Caco-2 (cell line): ENCODE results near the gene KCNG4. TPM values are rescaled to one million over a fixed set of nuclear protein-coding genes. Genes with fewer than 3 reads are reported as not detected.
A peak's percentile ranks its signal among the peaks of the same experiment; 100 is the strongest.

Experiments
- BruUV-seq: library from RNA; stranded (reverse); fragments of 400-500 nt; replicated peaks from 2 replicates; lab custom pipeline; 2021; lab: Mats Ljungman, UMichigan
- CTCF ChIA-PET: fragments of 300-600 bp; sonication (Branson Sonifier 250); formaldehyde crosslinking; loops from one replicate; lab custom pipeline; 2022; ENCODE audit warnings: antibody characterized with exemption; lab: Charles Lee
- POLR2A ChIA-PET: fragments of 300-600 bp; sonication (Branson Sonifier 250); formaldehyde crosslinking; loops from one replicate; lab custom pipeline; 2022; ENCODE audit warnings: antibody characterized with exemption; lab: Charles Lee
- DNase-seq, 2 experiments: peaks; one replicate each; pipeline versions ENCODE4 v3.0.0 to v3.0.0-alpha.2; 2020 to 2022
- H3K27me3 ChIP-seq: replicated peaks from 2 replicates; pipeline ENCODE4 v1.6.0; 2011; ENCODE audit warnings: low read length; ENCODE audit not compliant: control insufficient read depth, insufficient read depth
- H3K36me3 ChIP-seq: 2 replicates; pipeline ENCODE4 v1.5.1; 2011; ENCODE audit warnings: low read length; ENCODE audit not compliant: control insufficient read depth, insufficient read depth
- H3K4me1 ChIP-seq: fragments of 250-450 bp; sonication (Bioruptor Pico); 2 replicates; pipeline ENCODE4 v1.5.1; 2020; ENCODE audit warnings: mild to moderate bottlenecking
- H3K4me3 ChIP-seq: 2 replicates; pipeline ENCODE4 v1.5.1; 2011; ENCODE audit warnings: low read depth, mild to moderate bottlenecking, control low read depth, low read length
- H3K9me3 ChIP-seq: fragments of 250-450 bp; sonication (Bioruptor Pico); 2 replicates; pipeline ENCODE4 v1.5.1; 2020; ENCODE audit warnings: mild to moderate bottlenecking, moderate library complexity
- H3K27ac Mint-ChIP-seq: one replicate; pipeline ENCODE4 v1.8.0; 2022; ENCODE audit warnings: mixed read lengths; ENCODE audit not compliant: unreplicated experiment
- H3K27me3 Mint-ChIP-seq: one replicate; pipeline ENCODE4 v1.8.0; 2022; ENCODE audit warnings: mixed read lengths; ENCODE audit not compliant: insufficient read depth, unreplicated experiment
- H3K36me3 Mint-ChIP-seq: one replicate; pipeline ENCODE4 v1.8.0; 2022; ENCODE audit warnings: mild to moderate bottlenecking, mixed read lengths; ENCODE audit not compliant: insufficient read depth, unreplicated experiment
- H3K4me1 Mint-ChIP-seq: one replicate; pipeline ENCODE4 v1.8.0; 2022; ENCODE audit warnings: low read depth, mixed read lengths; ENCODE audit not compliant: unreplicated experiment
- H3K4me3 Mint-ChIP-seq: one replicate; pipeline ENCODE4 v1.8.0; 2022; ENCODE audit warnings: mild to moderate bottlenecking, moderate library complexity, mixed read lengths; ENCODE audit not compliant: unreplicated experiment
- H3K9me3 Mint-ChIP-seq: one replicate; pipeline ENCODE4 v1.8.0; 2022; ENCODE audit warnings: mixed read lengths; ENCODE audit not compliant: unreplicated experiment
- CTCF ChIP-seq, 2 experiments: fragments of 200-600 bp in 1 of 2; IDR thresholded peaks; 1 replicate in 1 of 2; 2 replicates in 1 of 2; pipeline versions ENCODE4 v1.5.1 to v1.8.0; 2011 to 2022; ENCODE audit warnings: antibody characterized with exemption in 1 of 2, control low read depth in 1 of 2, inconsistent platforms in 1 of 2, low read depth in 1 of 2, low read length in 1 of 2, mild to moderate bottlenecking in 1 of 2, moderate library complexity in 1 of 2; ENCODE audit not compliant: insufficient read depth in 1 of 2, severe bottlenecking in 1 of 2, unreplicated experiment in 1 of 2
- intact Hi-C: fragments of 100-400 bp; cut with micrococcal nuclease; formaldehyde crosslinking; loops from one replicate; pipeline ENCODE4 v1.10.0; 2022; ENCODE audit not compliant: unreplicated experiment
- total RNA-seq: library from RNA; stranded (reverse); gene quantifications from 2 replicates; pipeline ENCODE4 v1.2.3, GENCODE V29; 2022

KCNG4 gene
- total RNA-seq, 1 experiment from 2014 or later: not detected

- H3K9me3 ChIP-seq: no peaks in the 10 kb centered on the region
- no peak for DNase-seq
- H3K4me1 ChIP-seq: peaks cover 9% of the 10 kb centered on the region; the same call in 1 of the 2 replicates
- no peak for TF ChIP-seq CTCF (IDR thresholded peaks at IDR 0.05; ENCODE audit: insufficient read depth in 1 of 2, low read depth in 1 of 2, low read length in 1 of 2, severe bottlenecking in 1 of 2, unreplicated experiment in 1 of 2)
- H3K27me3 ChIP-seq: no peaks in the 10 kb centered on the region
- H3K27ac Mint-ChIP-seq: no peak overlapping the region
- no TSS peak for BruUV-seq
- CTCF ChIA-PET: interaction anchor here (0.7 to 1.0 kb wide), 2 partner anchors 9 to 50 kb away, joined by 3 to 10 read pairs (median 6); partner anchors contain the start of genes DNAAF1, HSDL1 and TAF1C
- no peak overlapping the region for H3K4me3 ChIP-seq
- no peaks in the 10 kb centered on the region for H3K9me3 Mint-ChIP-seq
- H3K27me3 Mint-ChIP-seq: no peaks in the 10 kb centered on the region
- POLR2A ChIA-PET: no interaction called here
- no peaks in the 10 kb centered on the region for H3K36me3 ChIP-seq
- H3K36me3 Mint-ChIP-seq: no peaks in the 10 kb centered on the region
- no peak overlapping the region for H3K4me3 Mint-ChIP-seq
- H3K4me1 Mint-ChIP-seq: no peaks in the 10 kb centered on the region
- intact Hi-C loops: no loop called here
Observed at GRCh38 chr16:84195201-84196093, 44.4 kb downstream of the KCNG4 start.

- ChIA-PET CTCF (interaction anchor here (1.0 kb wide), 1 partner anchor 8 kb away, joined by 10 read pairs; the partner anchor contains the start of gene TAF1C), POLR2A (no interaction called here)
- H3K4me3 ChIP-seq: no peak overlapping the region
- H3K36me3 ChIP-seq: no peaks in the 10 kb centered on the region
- no peaks in the 10 kb centered on the region for H3K4me1 Mint-ChIP-seq
- H3K9me3 Mint-ChIP-seq: no peaks in the 10 kb centered on the region
- H3K9me3 ChIP-seq: no peaks in the 10 kb centered on the region
- no TSS peak for BruUV-seq
- no peaks in the 10 kb centered on the region for H3K27me3 Mint-ChIP-seq
- H3K27me3 ChIP-seq: no peaks in the 10 kb centered on the region
- intact Hi-C loops: no loop called here
- TF ChIP-seq CTCF (IDR thresholded peaks at IDR 0.05; ENCODE audit: insufficient read depth in 1 of 2, low read depth in 1 of 2, low read length in 1 of 2, severe bottlenecking in 1 of 2, unreplicated experiment in 1 of 2): no peak
- H3K36me3 Mint-ChIP-seq: no peaks in the 10 kb centered on the region
- H3K4me3 Mint-ChIP-seq: no peak overlapping the region
- no peak overlapping the region for H3K27ac Mint-ChIP-seq
- DNase-seq: peak in 1 of 2 experiments; percentile 31
- peaks cover 9% of the 10 kb centered on the region; the same call in 1 of the 2 replicates for H3K4me1 ChIP-seq
Observed at GRCh38 chr16:84194470-84195200, 45.2 kb downstream of the KCNG4 start.

GRCh38 chr16:84194018-84194417 is 45.8 kb downstream of the KCNG4 start:
- Histone ChIP-seq H3K4me1 (peaks cover 9% of the 10 kb centered on the region; the same call in 1 of the 2 replicates), H3K9me3 (no peaks in the 10 kb centered on the region), H3K27me3 (no peaks in the 10 kb centered on the region), H3K4me3 (no peak overlapping the region), H3K36me3 (no peaks in the 10 kb centered on the region)
- Mint-ChIP-seq H3K36me3 (no peaks in the 10 kb centered on the region), H3K4me3 (no peak overlapping the region), H3K4me1 (no peaks in the 10 kb centered on the region), H3K27me3 (no peaks in the 10 kb centered on the region), H3K9me3 (no peaks in the 10 kb centered on the region), H3K27ac (no peak overlapping the region)
- ChIA-PET CTCF (no interaction called here), POLR2A (no interaction called here)
- intact Hi-C loops: no loop called here
- TF ChIP-seq CTCF (IDR thresholded peaks at IDR 0.05; ENCODE audit: insufficient read depth in 1 of 2, low read depth in 1 of 2, low read length in 1 of 2, severe bottlenecking in 1 of 2, unreplicated experiment in 1 of 2): no peak
- BruUV-seq: no TSS peak
- no peak for DNase-seq
